ENCODE measurements around the gene NSD1. TPM values are rescaled to one million over a fixed set of nuclear protein-coding genes. Genes with fewer than 3 reads are reported as not detected.

The NSD1 gene
- total RNA-seq, 1 experiment from 2014 or later = 58.8 TPM

GRCh38 chr5:177185993-177186392 lies 52.4 kb downstream of the NSD1 start:
- no TSS peak for BruUV-seq (replicated peaks)
- no peak overlapping the region for H3K4me2 ChIP-seq (ENCODE audit: low read length)
- RAD21 ChIA-PET (ENCODE audit: low non-redundant PET in 1 of 2, low total read pairs in 2 of 2, uncharacterized antibody in 2 of 2, unreplicated experiment in 2 of 2) = no interaction called here
- no peaks in the 10 kb centered on the region for H3K4me1 ChIP-seq (ENCODE audit: control insufficient read depth in 1 of 2, insufficient read depth in 2 of 2, low read length in 2 of 2)
- no peaks in the 10 kb centered on the region for H3K9me3 ChIP-seq (ENCODE audit: control insufficient read depth in 1 of 2, insufficient read depth in 1 of 2, low read depth in 1 of 2, low read length in 2 of 2)
- TF ChIP-seq EZH2 (IDR thresholded peaks at IDR 0.05) = no peak
- no peak for TF ChIP-seq CBX3 (IDR thresholded peaks at IDR 0.05; ENCODE audit: low read depth)
- TF ChIP-seq POLR2AphosphoS5 (IDR thresholded peaks at IDR 0.05; ENCODE audit: low read depth, low read length) = no peak
- TF ChIP-seq ZNF274 (IDR thresholded peaks at IDR 0.05; ENCODE audit: low read depth, low read length) = no peak
- no peak for TF ChIP-seq FOSL1 (IDR thresholded peaks at IDR 0.05; ENCODE audit: low read depth)
- TF ChIP-seq SRF (IDR thresholded peaks at IDR 0.05; ENCODE audit: low read depth) = no peak
- TF ChIP-seq TCF7L2 (IDR thresholded peaks at IDR 0.05; ENCODE audit: borderline replicate concordance, extremely low read depth, insufficient read depth, insufficient read length) = no peak
- no peak for TF ChIP-seq RAD21 (IDR thresholded peaks at IDR 0.05; ENCODE audit: low read depth)
- TF ChIP-seq SP1 (IDR thresholded peaks at IDR 0.05; ENCODE audit: low read depth) = no peak
- TF ChIP-seq CTCF (IDR thresholded peaks at IDR 0.05 in 2 of 3, conservative IDR thresholded peaks at IDR 0.05 in 1 of 3; ENCODE audit: borderline replicate concordance in 1 of 3, insufficient read depth in 1 of 3, low read depth in 2 of 3, low read length in 2 of 3) = no peak
- TF ChIP-seq ELF1 (IDR thresholded peaks at IDR 0.05; ENCODE audit: borderline replicate concordance, low read depth) = no peak
- no peak for TF ChIP-seq EGR1 (IDR thresholded peaks at IDR 0.05; ENCODE audit: low read depth)
- no peak for TF ChIP-seq MAX (IDR thresholded peaks at IDR 0.05)
- TF ChIP-seq REST (IDR thresholded peaks at IDR 0.05; ENCODE audit: low read depth) = no peak
- TF ChIP-seq ZBTB33 (IDR thresholded peaks at IDR 0.05; ENCODE audit: extremely low read depth, insufficient replicate concordance, low read length) = no peak
- TF ChIP-seq POLR2A (IDR thresholded peaks at IDR 0.05; ENCODE audit: borderline replicate concordance, extremely low read depth, insufficient read depth, insufficient read length) = no peak
- TF ChIP-seq YY1 (IDR thresholded peaks at IDR 0.05; ENCODE audit: extremely low read depth, insufficient replicate concordance, low read depth, low read length) = no peak
- no peak for TF ChIP-seq CEBPB (IDR thresholded peaks at IDR 0.05; ENCODE audit: low read depth)
- ATAC-seq (no peak), DNase-seq (ENCODE audit: low read depth, low spot score) (no peak)
- H3K9me2 ChIP-seq (ENCODE audit: insufficient read depth) = no peaks in the 10 kb centered on the region
- POLR2A ChIA-PET = no interaction called here
- no peak overlapping the region for H3K4me3 ChIP-seq (replicated peaks in 1 of 2; ENCODE audit: low read depth in 1 of 2, low read length in 2 of 2)
- intact Hi-C loops (cut with micrococcal nuclease) = no loop called here
- peaks cover 82% of the 10 kb centered on the region for H3K79me2 ChIP-seq (ENCODE audit: insufficient read depth, low read length)
- H3K36me3 ChIP-seq (ENCODE audit: control insufficient read depth in 1 of 2, insufficient read depth in 2 of 2, low read length in 2 of 2) = no peaks in the 10 kb centered on the region
- no peak overlapping the region for H2AFZ ChIP-seq (ENCODE audit: low read depth, low read length, poor library complexity, severe bottlenecking)
- H3K27ac ChIP-seq (ENCODE audit: low read depth, low read length) = no peak overlapping the region
- H3K9ac ChIP-seq (ENCODE audit: low read length) = no peak overlapping the region
- CTCF ChIA-PET = no interaction called here
- no peaks in the 10 kb centered on the region for H3K27me3 ChIP-seq (ENCODE audit: insufficient read depth, low read length)
- H4K20me1 ChIP-seq (ENCODE audit: insufficient read depth) = no peaks in the 10 kb centered on the region

Data from HCT116 (cell line).